ENCODE results near the gene LAMTOR2. TPM values are rescaled to one million over a fixed set of nuclear protein-coding genes. Genes with fewer than 3 reads are reported as not detected.

LAMTOR2 gene
- total RNA-seq, 1 donor: 40.4 TPM

DNA sequence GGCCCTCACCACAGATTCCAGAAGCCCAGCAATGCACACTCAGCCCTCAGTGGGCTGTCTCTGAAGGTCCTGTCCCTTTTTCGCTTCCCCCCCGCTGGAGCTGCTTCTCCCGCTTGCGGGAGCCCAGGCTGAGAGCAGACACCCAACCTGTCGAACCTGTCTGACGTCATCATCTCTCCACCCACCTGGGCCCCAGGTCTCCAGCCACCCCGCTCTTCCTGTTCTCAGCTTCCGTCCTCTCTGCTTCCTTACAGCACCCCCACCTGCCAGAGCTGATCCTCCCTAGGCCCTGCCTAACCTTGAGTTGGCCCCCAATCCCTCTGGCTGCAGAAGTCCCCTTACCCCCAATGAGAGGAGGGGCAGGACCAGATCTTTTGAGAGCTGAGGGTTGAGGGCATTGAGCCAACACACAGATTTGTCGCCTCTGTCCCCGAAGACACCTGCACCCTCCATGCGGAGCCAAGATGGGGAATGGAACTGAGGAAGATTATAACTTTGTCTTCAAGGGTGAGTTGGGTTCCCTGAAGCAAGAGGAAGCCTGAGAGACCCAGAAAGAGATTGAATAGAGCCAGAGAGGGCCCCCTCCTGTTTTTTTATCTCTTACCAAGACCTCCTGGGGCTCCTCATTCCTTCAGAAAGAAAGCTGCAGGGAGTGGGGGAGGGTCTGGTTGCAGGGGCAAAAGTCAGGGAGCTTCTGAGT lies 6.5 kb downstream of the LAMTOR2 start, which contains the start of gene RAB25:
Gene RAB25, plus strand, starts transcription at position 224 of the 700 bp plus-strand sequence. Its CDS starts 241 bp downstream, at position 465.
- no peak within 1 kb of the TSS for H3K4me3 ChIP-seq (ENCODE audit: low read depth, low read length)
- TF ChIP-seq, protein P1, sequence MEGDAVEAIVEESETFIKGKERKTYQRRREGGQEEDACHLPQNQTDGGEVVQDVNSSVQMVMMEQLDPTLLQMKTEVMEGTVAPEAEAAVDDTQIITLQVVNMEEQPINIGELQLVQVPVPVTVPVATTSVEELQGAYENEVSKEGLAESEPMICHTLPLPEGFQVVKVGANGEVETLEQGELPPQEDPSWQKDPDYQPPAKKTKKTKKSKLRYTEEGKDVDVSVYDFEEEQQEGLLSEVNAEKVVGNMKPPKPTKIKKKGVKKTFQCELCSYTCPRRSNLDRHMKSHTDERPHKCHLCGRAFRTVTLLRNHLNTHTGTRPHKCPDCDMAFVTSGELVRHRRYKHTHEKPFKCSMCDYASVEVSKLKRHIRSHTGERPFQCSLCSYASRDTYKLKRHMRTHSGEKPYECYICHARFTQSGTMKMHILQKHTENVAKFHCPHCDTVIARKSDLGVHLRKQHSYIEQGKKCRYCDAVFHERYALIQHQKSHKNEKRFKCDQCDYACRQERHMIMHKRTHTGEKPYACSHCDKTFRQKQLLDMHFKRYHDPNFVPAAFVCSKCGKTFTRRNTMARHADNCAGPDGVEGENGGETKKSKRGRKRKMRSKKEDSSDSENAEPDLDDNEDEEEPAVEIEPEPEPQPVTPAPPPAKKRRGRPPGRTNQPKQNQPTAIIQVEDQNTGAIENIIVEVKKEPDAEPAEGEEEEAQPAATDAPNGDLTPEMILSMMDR (IDR thresholded peaks at IDR 0.05; ENCODE audit: insufficient read depth, low read length): no peak
- no peak for DNase-seq (ENCODE audit: low read depth)

DNA sequence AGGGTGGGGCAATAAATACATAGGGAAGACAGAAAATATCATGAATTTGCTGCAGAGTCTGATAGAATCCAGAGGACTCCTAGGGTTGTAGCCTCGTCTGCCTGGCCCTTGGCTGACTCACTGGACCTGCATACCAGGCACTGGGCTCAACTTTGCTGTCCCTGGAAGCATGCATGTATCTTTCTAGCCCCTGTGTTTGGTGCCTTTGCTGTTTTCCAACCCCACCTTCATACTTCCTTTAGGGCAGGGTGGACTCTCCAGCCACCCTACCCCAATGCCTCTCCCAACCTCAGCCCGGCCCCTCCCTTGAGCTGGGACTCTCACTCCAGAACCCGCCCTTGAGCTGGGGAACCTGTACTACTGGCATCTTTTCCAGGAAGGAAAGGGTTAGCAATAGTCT lies 7.6 kb downstream of the LAMTOR2 start:
- H3K4me3 ChIP-seq (ENCODE audit: low read depth, low read length): no peak overlapping the region
- TF ChIP-seq, protein P1 (IDR thresholded peaks at IDR 0.05; ENCODE audit: insufficient read depth, low read length): no peak
- no peak for DNase-seq (ENCODE audit: low read depth)

DNA sequence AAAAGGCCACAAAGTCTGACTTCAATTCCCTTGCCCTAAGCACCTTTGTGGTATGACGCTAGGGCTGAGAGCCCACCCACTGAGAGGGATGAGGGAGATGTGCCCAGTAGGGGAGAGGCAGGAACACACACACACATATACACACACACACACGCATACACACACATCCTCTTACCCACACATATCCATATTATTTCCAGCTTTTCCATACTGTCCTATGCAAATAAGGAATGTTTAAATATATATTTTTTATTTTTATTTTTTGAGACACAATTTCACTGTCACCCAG lies 9.4 kb downstream of the LAMTOR2 start:
- DNase-seq (ENCODE audit: low read depth): no peak
- H3K4me3 ChIP-seq (ENCODE audit: low read depth, low read length): no peak overlapping the region
- TF ChIP-seq, protein P1 (IDR thresholded peaks at IDR 0.05; ENCODE audit: insufficient read depth, low read length): no peak

DNA sequence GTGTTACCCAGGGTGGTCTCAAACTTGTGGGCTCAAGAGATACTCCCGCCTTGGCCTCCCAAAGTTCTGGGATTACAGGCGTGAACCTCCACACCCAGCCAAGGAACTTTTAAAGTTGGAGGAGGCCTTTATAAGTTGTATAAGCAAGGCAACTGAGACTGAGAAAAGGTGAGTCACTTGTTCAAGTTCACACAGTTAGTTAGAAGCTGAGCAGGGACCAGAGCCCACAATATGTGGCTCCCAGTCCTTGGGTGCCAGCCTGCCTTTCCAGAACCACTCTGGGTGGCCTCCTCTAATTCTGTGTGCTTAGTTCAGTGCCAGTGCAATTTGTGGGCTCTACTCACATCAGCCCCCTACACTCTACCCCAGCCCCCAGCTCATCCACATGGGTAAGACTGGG lies 10.0 kb downstream of the LAMTOR2 start:
- DNase-seq (ENCODE audit: low read depth): no peak
- TF ChIP-seq, protein P1 (IDR thresholded peaks at IDR 0.05; ENCODE audit: insufficient read depth, low read length): no peak
- H3K4me3 ChIP-seq (ENCODE audit: low read depth, low read length): no peak overlapping the region

DNA sequence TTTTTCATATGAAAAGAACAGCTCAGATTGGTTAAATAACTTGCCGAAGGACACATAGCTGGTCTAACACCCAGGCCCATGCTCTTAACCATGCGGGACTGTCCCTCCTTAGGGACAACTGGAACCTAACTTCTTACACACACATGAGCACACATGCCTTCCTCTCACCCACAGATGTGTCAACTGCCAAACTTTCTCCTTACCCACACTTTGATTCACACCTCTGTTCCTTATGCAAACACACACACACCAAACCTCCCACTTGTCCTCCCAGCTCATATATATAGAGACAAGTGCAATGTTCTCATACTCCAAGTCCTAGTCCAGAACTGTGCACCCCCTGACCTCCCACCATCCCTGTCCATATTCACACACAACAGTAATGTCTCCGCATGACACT lies 10.6 kb downstream of the LAMTOR2 start:
- TF ChIP-seq, protein P1 (IDR thresholded peaks at IDR 0.05; ENCODE audit: insufficient read depth, low read length): no peak
- no peak overlapping the region for H3K4me3 ChIP-seq (ENCODE audit: low read depth, low read length)
- no peak for DNase-seq (ENCODE audit: low read depth)

DNA sequence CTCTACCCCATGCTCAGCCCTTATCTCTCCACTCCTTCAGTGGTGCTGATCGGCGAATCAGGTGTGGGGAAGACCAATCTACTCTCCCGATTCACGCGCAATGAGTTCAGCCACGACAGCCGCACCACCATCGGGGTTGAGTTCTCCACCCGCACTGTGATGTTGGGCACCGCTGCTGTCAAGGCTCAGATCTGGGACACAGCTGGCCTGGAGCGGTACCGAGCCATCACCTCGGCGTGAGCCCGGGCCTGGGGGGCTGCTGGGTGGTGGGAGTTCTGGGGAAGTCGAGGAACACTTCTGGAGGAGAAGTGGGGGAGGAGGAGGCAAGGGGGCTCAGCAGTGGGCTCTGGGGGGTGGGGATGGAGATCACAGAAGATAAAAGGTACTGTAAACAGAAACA lies 11.3 kb downstream of the LAMTOR2 start:
- TF ChIP-seq, protein P1 (IDR thresholded peaks at IDR 0.05; ENCODE audit: insufficient read depth, low read length): no peak
- DNase-seq (ENCODE audit: low read depth): no peak
- H3K4me3 ChIP-seq (ENCODE audit: low read depth, low read length): no peak overlapping the region

DNA sequence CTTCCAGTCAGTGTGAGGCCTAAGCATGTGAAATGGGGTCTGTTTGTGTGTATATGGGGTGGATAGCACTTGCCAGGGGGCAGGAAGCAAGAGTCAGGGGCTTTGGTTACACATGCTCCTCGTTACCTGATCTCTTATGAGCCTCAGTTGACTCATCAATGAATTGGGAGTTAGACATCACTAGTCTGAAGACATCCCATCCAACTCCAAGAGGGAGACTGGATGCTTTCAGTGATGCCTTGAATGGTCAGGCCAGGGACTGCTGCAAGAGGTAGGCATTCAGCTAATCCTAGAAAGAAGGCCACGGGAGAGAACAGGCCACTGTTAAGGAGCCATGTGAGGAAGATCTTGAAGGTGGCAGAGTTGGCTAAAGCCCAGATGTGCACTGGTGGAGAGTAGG lies 12.7 kb downstream of the LAMTOR2 start:
- no peak for DNase-seq (ENCODE audit: low read depth)
- H3K4me3 ChIP-seq (ENCODE audit: low read depth, low read length): no peak overlapping the region
- TF ChIP-seq, protein P1 (IDR thresholded peaks at IDR 0.05; ENCODE audit: insufficient read depth, low read length): no peak

Measured in fibroblast of the aortic adventitia (primary cell).